NCI-H526 treated with DMSO at 0.1 percent for 48 hours (cell line): Measurements from ENCODE around the gene NCF4.

Experiments
- DNase-seq: peaks from one replicate; lab custom pipeline; 2025; lab: John Stamatoyannopoulos, UW

The NCF4 gene

DNA sequence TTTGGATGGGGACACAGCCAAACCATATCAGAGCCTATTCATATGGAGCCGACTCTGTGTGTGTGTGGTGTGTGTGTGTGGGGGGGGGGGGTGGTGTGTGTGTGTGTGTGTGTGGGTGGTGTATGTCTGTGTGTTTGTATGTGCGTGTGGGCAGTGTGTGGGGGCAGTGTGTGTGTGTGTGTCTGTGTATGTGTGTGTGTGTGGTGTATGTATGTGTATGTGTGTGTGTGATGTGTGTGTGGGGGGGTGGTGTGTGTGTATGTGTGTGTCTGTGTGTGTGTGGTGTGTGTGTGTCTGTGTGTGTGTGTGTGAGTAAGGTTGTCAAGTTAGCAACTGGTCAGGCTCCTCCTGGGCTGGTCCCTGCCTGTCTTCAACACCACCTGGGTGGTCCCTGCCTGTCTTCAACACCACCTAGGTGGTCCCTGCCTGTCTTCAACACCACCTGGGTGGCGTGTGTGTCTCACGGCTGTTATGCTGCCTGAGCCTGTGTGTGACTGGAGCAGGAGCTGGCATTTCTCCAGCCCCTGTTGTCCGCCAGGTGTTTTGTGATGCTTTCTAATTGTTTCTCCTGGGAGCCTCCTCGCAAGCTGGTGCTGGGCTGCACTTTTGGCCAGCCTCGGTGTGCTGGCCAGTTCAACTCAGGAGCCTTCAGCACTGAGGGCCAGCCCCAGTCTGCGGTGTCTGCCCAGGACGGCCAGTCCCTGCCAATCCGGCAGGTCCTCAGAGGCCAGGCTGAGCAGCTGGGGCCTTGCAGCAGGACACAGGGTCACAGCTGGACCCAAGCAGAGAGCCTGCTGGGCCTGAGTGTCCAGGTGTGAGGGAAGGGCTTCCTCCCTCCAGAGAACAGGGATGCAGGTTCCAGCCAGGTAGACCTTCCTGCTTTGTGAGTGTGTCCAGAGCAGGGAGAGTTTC is 22.4 kb upstream of the NCF4 start:
- no peak for DNase-seq

- no peak for DNase-seq
These were observed 21.3 kb upstream of the NCF4 start for GRCh38 chr22:36839356-36840073.

DNA sequence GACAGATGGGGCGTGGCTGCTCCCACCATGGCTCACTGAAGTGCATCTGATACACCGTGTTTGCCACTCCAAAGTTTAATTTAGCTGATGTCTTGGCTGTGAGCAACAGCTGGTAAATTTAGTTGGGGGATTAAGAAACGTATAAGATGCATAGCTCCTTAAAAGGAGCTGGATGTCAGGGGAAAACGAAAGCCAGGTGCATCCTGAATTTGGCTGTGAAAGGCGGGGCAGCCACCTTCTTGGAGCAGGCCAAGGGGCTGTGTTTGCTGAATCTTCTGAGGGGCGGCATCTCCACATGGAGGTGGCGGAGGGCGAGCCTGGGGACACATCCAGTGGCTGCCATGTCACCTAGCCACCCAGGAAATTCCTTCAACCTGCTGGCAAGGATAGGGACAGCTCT is 20.7 kb upstream of the NCF4 start:
- no peak for DNase-seq

- DNase-seq: no peak
These were observed 14.5 kb upstream of the NCF4 start for GRCh38 chr22:36846271-36846670.

GRCh38 chr22:36846949-36847348 is 13.9 kb upstream of the NCF4 start:
- DNase-seq: no peak

- DNase-seq: no peak
These were observed 10.8 kb upstream of the NCF4 start for GRCh38 chr22:36850056-36850455.

DNA sequence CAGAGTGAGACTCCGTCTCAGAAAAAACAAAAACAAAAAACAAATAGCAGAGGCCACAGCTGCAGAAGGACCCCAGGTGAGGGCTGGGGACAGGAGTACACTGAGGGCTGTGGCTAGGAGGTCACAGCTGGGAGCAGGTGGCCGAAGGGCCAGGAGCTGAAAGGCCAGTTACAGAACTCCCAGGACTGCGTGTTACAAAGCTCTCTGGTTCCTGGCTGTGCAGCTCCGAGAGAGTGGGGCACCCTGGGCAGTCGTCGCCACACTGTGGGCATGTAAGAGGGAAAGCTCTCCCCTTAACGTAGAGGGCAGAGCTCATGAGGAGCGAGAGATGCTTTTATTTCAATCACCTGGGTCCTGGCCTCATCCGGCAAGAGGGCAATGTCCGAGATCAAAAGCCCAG is 10.1 kb upstream of the NCF4 start:
- DNase-seq: no peak

GRCh38 chr22:36852056-36852973 is 8.5 kb upstream of the NCF4 start:
- DNase-seq: no peak

- DNase-seq: peak; percentile 3
These were observed 7.3 kb upstream of the NCF4 start for GRCh38 chr22:36853407-36854099.

DNA sequence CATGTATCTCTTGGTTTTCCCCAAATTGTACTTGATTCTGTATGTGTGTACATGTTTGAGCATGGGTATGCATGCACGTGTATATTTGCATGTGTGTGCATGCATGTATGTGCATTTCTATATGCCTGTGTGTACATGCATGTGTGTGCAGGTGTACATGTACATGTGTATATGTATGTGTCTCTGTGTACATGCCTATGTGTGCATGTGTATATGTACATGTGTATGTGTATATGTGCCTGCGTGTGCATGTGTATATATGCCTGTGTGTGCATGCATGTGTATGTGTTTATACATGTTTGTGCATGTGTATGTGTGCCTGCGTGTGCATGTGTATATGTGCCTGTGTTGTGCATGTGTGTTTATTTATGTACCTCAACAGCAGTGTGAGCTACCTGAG is 5.3 kb upstream of the NCF4 start:
- DNase-seq: no peak

- DNase-seq: peak; percentile 21
These were observed 4.5 kb upstream of the NCF4 start for GRCh38 chr22:36856121-36856791.

- DNase-seq: no peak
These were observed 4.0 kb upstream of the NCF4 start for GRCh38 chr22:36856792-36857135.

GRCh38 chr22:36858156-36858555 is 2.6 kb upstream of the NCF4 start:
- no peak for DNase-seq

DNA sequence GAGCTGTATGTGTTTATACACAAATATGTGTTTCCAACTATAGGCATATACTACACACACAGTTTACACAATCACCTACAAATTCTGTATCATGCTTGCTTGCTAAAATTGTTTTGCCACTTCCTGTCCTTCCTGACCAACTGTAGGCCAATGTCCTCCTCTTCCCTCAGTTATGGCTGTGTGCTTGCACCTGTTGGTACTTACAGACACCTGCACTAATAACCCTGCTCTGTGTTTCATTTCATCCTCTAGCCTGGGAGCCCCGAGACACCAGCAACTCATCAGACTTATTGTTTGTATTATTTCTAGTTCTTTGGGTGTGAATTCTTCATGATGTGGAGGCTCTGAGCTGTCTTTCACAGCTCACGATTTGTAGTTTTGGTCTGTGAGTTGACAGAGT is 1.8 kb upstream of the NCF4 start:
- DNase-seq: no peak

GRCh38 chr22:36860017-36860416 is 789 bp upstream of the NCF4 start:
- no peak for DNase-seq

- DNase-seq: no peak
These were observed 377 bp upstream of the NCF4 start for GRCh38 chr22:36860438-36860820.

DNA sequence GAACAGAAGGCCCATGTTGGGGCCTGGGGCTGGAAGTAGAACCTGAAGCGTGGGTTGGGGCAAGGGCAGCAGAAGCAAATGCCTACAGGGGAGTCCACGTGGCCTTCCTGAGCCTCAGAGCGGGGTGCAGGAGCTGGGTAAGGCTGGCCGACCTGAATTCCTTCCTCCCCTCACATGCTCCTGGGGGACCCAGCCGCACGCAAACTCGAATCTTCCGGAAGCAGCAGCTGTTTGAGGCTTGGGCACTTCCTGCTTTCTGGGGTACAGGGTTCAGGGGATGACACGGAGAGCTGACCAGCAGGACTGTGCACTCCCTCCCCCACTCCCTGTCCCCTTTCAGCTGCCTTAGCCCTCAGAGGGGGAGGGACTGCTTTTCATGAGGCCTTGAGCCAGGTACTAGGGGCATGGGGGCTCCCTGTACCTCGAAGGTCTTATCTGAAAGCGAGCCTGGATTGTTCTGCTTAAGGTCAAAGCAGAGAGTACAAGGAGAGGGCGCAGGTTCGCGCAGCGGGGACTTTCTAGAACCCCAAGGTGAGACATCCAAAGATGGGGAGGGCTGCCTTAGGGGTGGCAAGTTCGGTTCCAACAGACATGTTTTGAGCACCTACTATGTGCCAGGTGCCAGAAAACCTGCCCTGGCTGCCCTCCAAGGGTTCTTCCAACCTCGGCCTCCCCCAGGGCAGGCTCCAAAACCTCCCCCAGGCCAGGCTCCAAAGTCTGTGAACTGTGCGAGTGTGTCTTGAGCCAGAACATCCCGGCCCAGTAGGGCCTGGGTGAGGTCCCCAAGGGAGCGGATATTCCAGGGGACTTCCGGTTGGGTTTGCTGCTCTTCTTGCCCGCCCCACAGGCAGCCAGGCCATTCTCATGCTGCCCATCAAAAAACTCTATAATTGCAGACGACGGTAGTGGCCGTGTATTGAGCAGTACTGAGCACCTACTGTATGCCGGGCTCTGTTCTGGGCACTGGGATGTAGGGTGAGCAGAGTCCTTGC is 1.7 kb downstream of the NCF4 start:
- DNase-seq: no peak

DNA sequence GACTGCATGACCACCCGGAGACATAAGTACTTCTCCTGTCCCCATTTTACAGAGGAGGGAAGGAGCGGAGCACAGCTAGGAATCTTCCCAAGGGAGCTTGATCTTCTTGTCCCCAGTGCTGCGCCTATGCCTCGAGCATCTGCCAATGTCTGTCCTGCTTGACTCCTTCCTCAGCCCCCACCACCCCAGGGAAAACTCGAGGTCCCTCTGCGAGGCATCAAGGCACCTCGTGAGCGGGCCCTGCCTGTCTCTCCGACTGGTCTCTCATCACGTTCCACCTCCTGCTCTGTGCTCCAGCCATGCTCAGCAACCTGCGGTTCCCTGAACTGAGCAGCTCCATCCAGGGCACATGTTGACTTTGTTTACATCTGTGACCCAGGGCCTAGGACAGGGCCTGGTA is 2.5 kb downstream of the NCF4 start:
- no peak for DNase-seq

DNA sequence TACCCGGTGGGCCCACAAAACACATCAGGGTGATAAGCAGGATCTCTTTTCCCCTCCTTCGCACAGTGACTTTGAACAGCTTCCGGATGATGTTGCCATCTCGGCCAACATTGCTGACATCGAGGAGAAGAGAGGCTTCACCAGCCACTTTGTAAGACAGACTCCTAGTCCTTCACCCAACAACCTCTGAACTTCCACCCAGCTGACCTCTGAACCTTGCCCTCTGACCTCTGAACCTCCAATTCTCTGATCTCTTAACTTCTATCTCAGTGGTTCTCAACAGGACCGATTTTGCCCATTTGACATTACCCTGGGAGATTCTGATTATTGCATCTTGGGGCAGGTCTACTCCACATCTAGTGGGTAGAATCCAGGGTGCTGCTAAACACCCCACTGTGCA is 3.2 kb downstream of the NCF4 start:
- DNase-seq: no peak
